ENCODE measurements around the gene TUBA8.
"Not testable (repeated sequence)": the region's sequence is repeated elsewhere in the genome, so short reads cannot be mapped to it uniquely, and the experiment has no call there.

Gene TUBA8

GRCh38 chr22:18110194-18110953, at the start of gene TUBA8:
Gene TUBA8, plus strand, starts transcription at chr22:18110809. Its CDS starts 57 bp downstream, at chr22:18110866.
- peak within 1 kb of the TSS; percentile 75; the same call in 1 of the 2 replicates for H3K27ac ChIP-seq
- TF ChIP-seq CTCF (conservative IDR thresholded peaks at IDR 0.05): no peak

- no peak overlapping the region for H3K27ac ChIP-seq
- no peak for TF ChIP-seq CTCF (conservative IDR thresholded peaks at IDR 0.05)
Observed at GRCh38 chr22:18062421-18062820, 48.2 kb upstream of the TUBA8 start.

GRCh38 chr22:18063306-18063705, 47.3 kb upstream of the TUBA8 start:
- no peak overlapping the region for H3K27ac ChIP-seq
- no peak for TF ChIP-seq CTCF (conservative IDR thresholded peaks at IDR 0.05)

- H3K27ac ChIP-seq: not testable (repeated sequence)
Observed at GRCh38 chr22:18063715-18064114, 46.9 kb upstream of the TUBA8 start.

GRCh38 chr22:18064636-18065035, 46.0 kb upstream of the TUBA8 start:
- no peak for TF ChIP-seq CTCF (conservative IDR thresholded peaks at IDR 0.05)
- no peak overlapping the region for H3K27ac ChIP-seq

- TF ChIP-seq CTCF (conservative IDR thresholded peaks at IDR 0.05): no peak
- H3K27ac ChIP-seq: no peak overlapping the region
Observed at GRCh38 chr22:18065256-18065655, 45.4 kb upstream of the TUBA8 start.

- no peak overlapping the region for H3K27ac ChIP-seq
- no peak for TF ChIP-seq CTCF (conservative IDR thresholded peaks at IDR 0.05)
Observed at GRCh38 chr22:18066181-18066859, 44.3 kb upstream of the TUBA8 start.

- H3K27ac ChIP-seq: no peak overlapping the region
Observed at GRCh38 chr22:18067121-18067520, 43.5 kb upstream of the TUBA8 start.

More at GRCh38 chr22:18067121-18067520, 43.5 kb upstream of the TUBA8 start:
- TF ChIP-seq CTCF (conservative IDR thresholded peaks at IDR 0.05): no peak

Measured in VCaP (cell line).